Gastroesophageal sphincter (tissue), 3 donors: ENCODE results near the gene CAMSAP3.

Source experiments
- POLR2A ChIP-seq, 2 donors: fragments of 450-650 bp; IDR thresholded peaks; one replicate each; pipeline ENCODE4 v1.6.1; 2017; ENCODE audit warnings: antibody characterized with exemption in 2 of 2, mild to moderate bottlenecking in 2 of 2, moderate library complexity in 1 of 2
- POLR2AphosphoS5 ChIP-seq: sonication (generic); formaldehyde crosslinking; IDR thresholded peaks from one replicate; pipeline ENCODE4 v1.6.1; 2017; ENCODE audit warnings: antibody characterized with exemption
- TF ChIP-seq, protein P1 (sequence below), 4 experiments: fragments of 200-600 bp in 2 of 4; fragments of 450-650 bp in 2 of 4; sonication (generic) in 1 of 4; IDR thresholded peaks; one replicate each; pipeline ENCODE4 v1.5.1; 2017 to 2019; ENCODE audit warnings: antibody characterized with exemption in 4 of 4, mild to moderate bottlenecking in 2 of 4, moderate library complexity in 2 of 4

DNA sequence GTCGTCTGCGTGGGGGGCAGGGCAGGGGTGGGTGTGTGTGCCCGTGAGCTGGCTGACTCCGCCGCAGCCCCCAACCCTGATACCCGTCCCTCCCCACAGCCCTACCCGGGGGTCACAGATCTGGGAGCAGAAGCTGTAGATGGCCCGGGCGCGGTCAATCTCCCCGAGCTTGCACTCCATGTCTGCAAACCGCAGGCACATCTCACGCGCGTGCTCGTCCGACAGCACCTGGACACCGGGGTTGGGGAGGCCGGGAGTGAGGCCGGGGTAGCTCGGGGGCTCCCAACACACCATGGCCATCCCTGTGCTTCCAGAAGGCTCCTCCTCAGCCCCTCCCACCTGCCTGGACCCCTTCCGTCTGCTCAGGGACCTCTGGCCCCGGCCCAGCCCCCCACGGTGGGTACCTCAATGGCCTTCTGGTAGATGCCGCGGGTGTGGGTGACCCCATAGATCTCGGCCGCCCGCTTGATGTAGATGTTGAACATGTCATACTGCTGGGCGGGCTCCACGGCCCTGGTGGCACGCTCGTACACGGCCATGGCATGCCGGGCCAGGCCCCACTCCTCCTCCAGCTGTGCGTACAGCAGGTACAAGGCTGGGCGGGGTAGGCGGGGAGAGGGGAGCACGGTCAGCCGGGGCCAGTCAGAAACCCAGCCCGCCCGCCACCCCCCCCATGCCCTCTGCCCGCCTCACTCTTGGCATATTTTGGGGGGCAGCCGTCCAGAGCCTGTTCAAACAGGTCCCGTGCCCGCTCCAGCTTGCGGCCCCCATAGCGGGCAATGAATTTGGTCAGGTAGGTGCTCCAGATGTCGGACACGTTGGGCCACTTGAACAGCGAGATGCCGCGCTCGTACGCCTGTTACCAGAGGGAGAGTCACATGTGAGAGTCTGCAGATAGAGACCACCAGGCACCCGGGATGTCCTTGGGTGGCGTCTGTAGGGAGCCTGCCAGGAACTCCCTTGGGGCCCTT is 25.1 kb downstream of the CAMSAP3 start:
- no peak for TF ChIP-seq POLR2A (IDR thresholded peaks at IDR 0.05)
- TF ChIP-seq, protein P1, sequence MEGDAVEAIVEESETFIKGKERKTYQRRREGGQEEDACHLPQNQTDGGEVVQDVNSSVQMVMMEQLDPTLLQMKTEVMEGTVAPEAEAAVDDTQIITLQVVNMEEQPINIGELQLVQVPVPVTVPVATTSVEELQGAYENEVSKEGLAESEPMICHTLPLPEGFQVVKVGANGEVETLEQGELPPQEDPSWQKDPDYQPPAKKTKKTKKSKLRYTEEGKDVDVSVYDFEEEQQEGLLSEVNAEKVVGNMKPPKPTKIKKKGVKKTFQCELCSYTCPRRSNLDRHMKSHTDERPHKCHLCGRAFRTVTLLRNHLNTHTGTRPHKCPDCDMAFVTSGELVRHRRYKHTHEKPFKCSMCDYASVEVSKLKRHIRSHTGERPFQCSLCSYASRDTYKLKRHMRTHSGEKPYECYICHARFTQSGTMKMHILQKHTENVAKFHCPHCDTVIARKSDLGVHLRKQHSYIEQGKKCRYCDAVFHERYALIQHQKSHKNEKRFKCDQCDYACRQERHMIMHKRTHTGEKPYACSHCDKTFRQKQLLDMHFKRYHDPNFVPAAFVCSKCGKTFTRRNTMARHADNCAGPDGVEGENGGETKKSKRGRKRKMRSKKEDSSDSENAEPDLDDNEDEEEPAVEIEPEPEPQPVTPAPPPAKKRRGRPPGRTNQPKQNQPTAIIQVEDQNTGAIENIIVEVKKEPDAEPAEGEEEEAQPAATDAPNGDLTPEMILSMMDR (IDR thresholded peaks at IDR 0.05): no peak
- TF ChIP-seq POLR2AphosphoS5: no peak
